Measurements from ENCODE around the gene PNPLA8.
"Not testable (repeated sequence)": the region's sequence is repeated elsewhere in the genome, so short reads cannot be mapped to it uniquely, and the experiment has no call there.

PNPLA8 gene

GRCh38 chr7:108565987-108566386 is 40.1 kb upstream of the PNPLA8 start:
- no peak for TF ChIP-seq CTCF (IDR thresholded peaks at IDR 0.05; ENCODE audit: borderline replicate concordance, insufficient read depth, low read depth, low read length)

GRCh38 chr7:108561047-108561619 is 35.2 kb upstream of the PNPLA8 start:
- TF ChIP-seq CTCF (IDR thresholded peaks at IDR 0.05; ENCODE audit: borderline replicate concordance, insufficient read depth, low read depth, low read length), result no peak

More at GRCh38 chr7:108565987-108566386, 40.1 kb upstream of the PNPLA8 start:
- no peak overlapping the region for H3K4me3 ChIP-seq (ENCODE audit: low read depth, low read length)

GRCh38 chr7:108559253-108559652 is 33.3 kb upstream of the PNPLA8 start:
- no peak overlapping the region for H3K4me3 ChIP-seq (ENCODE audit: low read depth, low read length)
- TF ChIP-seq CTCF (IDR thresholded peaks at IDR 0.05; ENCODE audit: borderline replicate concordance, insufficient read depth, low read depth, low read length), result no peak

More at GRCh38 chr7:108561047-108561619, 35.2 kb upstream of the PNPLA8 start:
- no peak overlapping the region for H3K4me3 ChIP-seq (ENCODE audit: low read depth, low read length)

GRCh38 chr7:108557617-108558016 is 31.7 kb upstream of the PNPLA8 start:
- TF ChIP-seq CTCF (IDR thresholded peaks at IDR 0.05; ENCODE audit: borderline replicate concordance, insufficient read depth, low read depth, low read length), result no peak
- no peak overlapping the region for H3K4me3 ChIP-seq (ENCODE audit: low read depth, low read length)

GRCh38 chr7:108557191-108557590 is 31.3 kb upstream of the PNPLA8 start:
- no peak overlapping the region for H3K4me3 ChIP-seq (ENCODE audit: low read depth, low read length)
- no peak for TF ChIP-seq CTCF (IDR thresholded peaks at IDR 0.05; ENCODE audit: borderline replicate concordance, insufficient read depth, low read depth, low read length)

- H3K4me3 ChIP-seq (ENCODE audit: low read depth, low read length), result not testable (repeated sequence)
Measured at GRCh38 chr7:108556665-108557064, 30.7 kb upstream of the PNPLA8 start.

- H3K4me3 ChIP-seq (ENCODE audit: low read depth, low read length), result not testable (repeated sequence)
Measured at GRCh38 chr7:108548141-108548896, 22.4 kb upstream of the PNPLA8 start.

- no peak overlapping the region for H3K4me3 ChIP-seq (ENCODE audit: low read depth, low read length)
- TF ChIP-seq CTCF (IDR thresholded peaks at IDR 0.05; ENCODE audit: borderline replicate concordance, insufficient read depth, low read depth, low read length), result no peak
Measured at GRCh38 chr7:108541478-108541877, 15.5 kb upstream of the PNPLA8 start.

- not testable (repeated sequence) for H3K4me3 ChIP-seq (ENCODE audit: low read depth, low read length)
Measured at GRCh38 chr7:108538685-108539084, 12.8 kb upstream of the PNPLA8 start.

GRCh38 chr7:108538236-108538635 is 12.3 kb upstream of the PNPLA8 start:
- H3K4me3 ChIP-seq (ENCODE audit: low read depth, low read length), result not testable (repeated sequence)
